Measurements from ENCODE around the gene MARCKS.

The MARCKS gene

GRCh38 chr6:113857556-113858479 lies 673 bp downstream of the MARCKS start:
- no peak for TF ChIP-seq POLR2A (IDR thresholded peaks at IDR 0.05; ENCODE audit: low read length)
- no peak for TF ChIP-seq GATA1 (IDR thresholded peaks at IDR 0.05; ENCODE audit: low read depth, low read length)
- peak in 1 of 2 experiments; percentile 31 for DNase-seq

GRCh38 chr6:113858480-113859348 lies 1.6 kb downstream of the MARCKS start:
- peak; percentile 78 to 88 for DNase-seq
- no peak for TF ChIP-seq GATA1 (IDR thresholded peaks at IDR 0.05; ENCODE audit: low read depth, low read length)

GRCh38 chr6:113859349-113860180 lies 2.4 kb downstream of the MARCKS start:
- TF ChIP-seq GATA1 (IDR thresholded peaks at IDR 0.05; ENCODE audit: low read depth, low read length) (no peak), POLR2A (IDR thresholded peaks at IDR 0.05; ENCODE audit: low read length) (no peak)
- DNase-seq, result no peak

GRCh38 chr6:113860181-113860955 lies 3.2 kb downstream of the MARCKS start:
- TF ChIP-seq GATA1 (IDR thresholded peaks at IDR 0.05; ENCODE audit: low read depth, low read length), result no peak
- TF ChIP-seq POLR2A (IDR thresholded peaks at IDR 0.05; ENCODE audit: low read length), result no peak
- DNase-seq, result no peak

GRCh38 chr6:113862112-113862511 lies 5.0 kb downstream of the MARCKS start:
- TF ChIP-seq POLR2A (IDR thresholded peaks at IDR 0.05; ENCODE audit: low read length), result no peak
- TF ChIP-seq GATA1 (IDR thresholded peaks at IDR 0.05; ENCODE audit: low read depth, low read length), result no peak
- no peak for DNase-seq

- DNase-seq, result no peak
- TF ChIP-seq GATA1 (IDR thresholded peaks at IDR 0.05; ENCODE audit: low read depth, low read length) (no peak), POLR2A (IDR thresholded peaks at IDR 0.05; ENCODE audit: low read length) (no peak)
These were observed 13.8 kb downstream of the MARCKS start for GRCh38 chr6:113870917-113871316.

- DNase-seq, result no peak
- TF ChIP-seq GATA1 (IDR thresholded peaks at IDR 0.05; ENCODE audit: low read depth, low read length) (no peak), POLR2A (IDR thresholded peaks at IDR 0.05; ENCODE audit: low read length) (no peak)
These were observed 14.8 kb downstream of the MARCKS start for GRCh38 chr6:113871975-113872374.

- no peak for TF ChIP-seq POLR2A (IDR thresholded peaks at IDR 0.05; ENCODE audit: low read length)
- no peak for TF ChIP-seq GATA1 (IDR thresholded peaks at IDR 0.05; ENCODE audit: low read depth, low read length)
- no peak for DNase-seq
These were observed 16.0 kb downstream of the MARCKS start for GRCh38 chr6:113873043-113873667.

- TF ChIP-seq GATA1 (IDR thresholded peaks at IDR 0.05; ENCODE audit: low read depth, low read length), result no peak
- TF ChIP-seq POLR2A (IDR thresholded peaks at IDR 0.05; ENCODE audit: low read length), result no peak
- no peak for DNase-seq
These were observed 18.3 kb downstream of the MARCKS start for GRCh38 chr6:113875470-113875869.

GRCh38 chr6:113876695-113877094 lies 19.6 kb downstream of the MARCKS start:
- no peak for DNase-seq
- TF ChIP-seq POLR2A (IDR thresholded peaks at IDR 0.05; ENCODE audit: low read length), result no peak

- peak; percentile 36 to 41 for DNase-seq
- no peak for TF ChIP-seq POLR2A (IDR thresholded peaks at IDR 0.05; ENCODE audit: low read length)
- TF ChIP-seq GATA1 (IDR thresholded peaks at IDR 0.05; ENCODE audit: low read depth, low read length), result no peak
These were observed 22.3 kb downstream of the MARCKS start for GRCh38 chr6:113879186-113880096.
